SK-N-SH (cell line): ENCODE measurements around the gene ENTPD1. TPM values are rescaled to one million over a fixed set of nuclear protein-coding genes. Genes with fewer than 3 reads are reported as not detected.

Experiments used
- CTCF ChIA-PET: fragments of 300-600, 350-600 bp; formaldehyde crosslinking; extraction: SDS; loops from one replicate; lab custom pipeline; 2021; lab: Yijun Ruan, JAX
- POLR2A ChIA-PET: fragments of 350-600 bp; sonication (Branson Sonifier 250); formaldehyde crosslinking; extraction: SDS; loops from one replicate; lab custom pipeline; 2020; ENCODE audit warnings: antibody characterized with exemption, inconsistent platforms; lab: Yijun Ruan, JAX
- DNase-seq: peaks from one replicate; pipeline ENCODE4 v3.0.0; 2012
- H2AFZ ChIP-seq: fragments of 200-600 bp; sonication (generic); 2 replicates; pipeline ENCODE4 v1.8.1; 2016; ENCODE audit warnings: antibody characterized with exemption, mild to moderate bottlenecking, low read depth
- H3F3A ChIP-seq: fragments of 200-600 bp; sonication (generic); replicated peaks from 2 replicates; pipeline ENCODE3; 2016; ENCODE audit warnings: antibody characterized with exemption, mild to moderate bottlenecking; ENCODE audit not compliant: insufficient read depth
- H3K27ac ChIP-seq, 2 experiments: fragments of 200-500 bp in 1 of 2; fragments of 200-600 bp in 1 of 2; sonication (Bioruptor generic) in 1 of 2; sonication (generic), shearing (Covaris generic) in 1 of 2; 2 replicates each; pipeline versions ENCODE4 v1.5.1 to v1.6.1; 2014 to 2016; ENCODE audit warnings: low read depth in 2 of 2, inconsistent platforms in 1 of 2, low read length in 1 of 2, mild to moderate bottlenecking in 1 of 2, mixed read lengths in 1 of 2
- H3K27me3 ChIP-seq: fragments of 200-600 bp; sonication (generic), shearing (Covaris generic); 2 replicates; pipeline ENCODE4 v1.6.1; 2016; ENCODE audit warnings: mixed run types; ENCODE audit not compliant: insufficient read depth
- H3K36me3 ChIP-seq, 2 experiments: fragments of 200-500 bp in 1 of 2; fragments of 200-600 bp in 1 of 2; sonication (Bioruptor generic) in 1 of 2; sonication (generic) in 1 of 2; replicated peaks in 1 of 2; 2 replicates each; pipeline versions ENCODE3 to v1.5.1; 2014 to 2016; ENCODE audit warnings: low read length in 1 of 2, mild to moderate bottlenecking in 1 of 2; ENCODE audit not compliant: insufficient read depth in 2 of 2, control insufficient read depth in 1 of 2
- H3K4me1 ChIP-seq, 2 experiments: fragments of 200-500 bp in 1 of 2; fragments of 200-600 bp in 1 of 2; sonication (Bioruptor generic) in 1 of 2; sonication (generic), shearing (Covaris generic) in 1 of 2; 2 replicates each; pipeline versions ENCODE4 v1.5.1 to v1.6.1; 2014 to 2016; ENCODE audit warnings: low read depth in 1 of 2, low read length in 1 of 2, mixed run types in 1 of 2; ENCODE audit not compliant: insufficient read depth in 2 of 2, control insufficient read depth in 1 of 2
- H3K4me2 ChIP-seq: fragments of 200-600 bp; sonication (generic), shearing (Covaris generic); 2 replicates; pipeline ENCODE4 v1.6.1; 2017; ENCODE audit warnings: mixed run types
- H3K4me3 ChIP-seq, 2 experiments: fragments of 200-500 bp in 1 of 2; fragments of 200-600 bp in 1 of 2; sonication (Bioruptor generic) in 1 of 2; sonication (generic), shearing (Covaris generic) in 1 of 2; 2 replicates each; pipeline versions ENCODE4 v1.5.1 to v1.8.1; 2014 to 2016; ENCODE audit warnings: low read depth in 2 of 2, inconsistent platforms in 1 of 2, low read length in 1 of 2, mild to moderate bottlenecking in 1 of 2, mixed read lengths in 1 of 2, moderate library complexity in 1 of 2
- H3K79me2 ChIP-seq: fragments of 200-600 bp; sonication (generic); 2 replicates; pipeline ENCODE4 v1.8.1; 2017; ENCODE audit warnings: mild to moderate bottlenecking; ENCODE audit not compliant: insufficient read depth
- H3K9ac ChIP-seq: fragments of 200-600 bp; sonication (generic); 2 replicates; pipeline ENCODE4 v1.6.1; 2017; ENCODE audit warnings: mixed run types
- H3K9me2 ChIP-seq: fragments of 200-600 bp; sonication (generic); 2 replicates; pipeline ENCODE4 v1.6.1; 2017; ENCODE audit warnings: mixed run types
- H3K9me3 ChIP-seq: fragments of 200-600 bp; sonication (generic); 2 replicates; pipeline ENCODE4 v1.6.1; 2017; ENCODE audit warnings: mixed run types, mild to moderate bottlenecking, moderate library complexity
- H4K20me1 ChIP-seq: fragments of 200-600 bp; sonication (generic); 2 replicates; pipeline ENCODE4 v1.6.1; 2017; ENCODE audit warnings: mild to moderate bottlenecking, mixed run types; ENCODE audit not compliant: insufficient read depth
- CHD2 ChIP-seq: fragments of 150-350 bp; IDR thresholded peaks from 2 replicates; pipeline ENCODE4 v1.6.1; 2018; ENCODE audit warnings: low read length; ENCODE audit not compliant: partially characterized antibody
- EP300 ChIP-seq, 2 experiments: IDR thresholded peaks; 2 replicates each; pipeline versions ENCODE4 v1.4.0 to v1.6.1; 2012; ENCODE audit warnings: borderline replicate concordance in 1 of 2, low read depth in 1 of 2, low read length in 1 of 2
- EZH2phosphoT487 ChIP-seq: fragments of 200-600 bp; sonication (generic); IDR thresholded peaks from 2 replicates; pipeline ENCODE4 v1.6.1; 2017; ENCODE audit warnings: low read depth, mixed run types, mild to moderate bottlenecking, antibody characterized with exemption, moderate library complexity, borderline replicate concordance
- FOSL2 ChIP-seq: IDR thresholded peaks from 2 replicates; pipeline ENCODE4 v1.4.0; 2012; ENCODE audit warnings: low read depth, mild to moderate bottlenecking, moderate library complexity, borderline replicate concordance
- FOXM1 ChIP-seq: IDR thresholded peaks from 2 replicates; pipeline ENCODE4 v1.4.0; 2012; ENCODE audit warnings: low read depth, mild to moderate bottlenecking
- GATA2 ChIP-seq: sonication (generic); formaldehyde crosslinking; IDR thresholded peaks from 2 replicates; pipeline ENCODE4 v1.5.0; 2020; ENCODE audit warnings: mild to moderate bottlenecking, missing genetic modification reagents
- JUND ChIP-seq: IDR thresholded peaks from 2 replicates; pipeline ENCODE4 v1.4.0; 2012
- MAX ChIP-seq: IDR thresholded peaks from 2 replicates; pipeline ENCODE4 v1.4.0; 2012; ENCODE audit warnings: low read depth
- MEF2A ChIP-seq: IDR thresholded peaks from 2 replicates; pipeline ENCODE4 v1.4.0; 2012; ENCODE audit warnings: low read depth, borderline replicate concordance
- NFIC ChIP-seq: IDR thresholded peaks from 2 replicates; pipeline ENCODE4 v1.4.0; 2012; ENCODE audit warnings: borderline replicate concordance
- POLR2AphosphoS5 ChIP-seq: IDR thresholded peaks from 2 replicates; pipeline ENCODE4 v1.6.1; 2012; ENCODE audit warnings: low read depth, low read length
- RCOR1 ChIP-seq: fragments of 150-350 bp; IDR thresholded peaks from 2 replicates; pipeline ENCODE4 v1.6.1; 2017; ENCODE audit warnings: antibody characterized with exemption, low read length
- TEAD4 ChIP-seq: IDR thresholded peaks from 2 replicates; pipeline ENCODE4 v1.4.0; 2012; ENCODE audit warnings: mild to moderate bottlenecking, borderline replicate concordance; ENCODE audit not compliant: insufficient read depth
- YY1 ChIP-seq: IDR thresholded peaks from 2 replicates; pipeline ENCODE4 v1.4.0; 2012; ENCODE audit warnings: low read depth, mild to moderate bottlenecking
- WGBS: methylation state at CpG from one replicate; pipeline ENCODE4 v1.1.6; 2017; ENCODE audit warnings: low lambda C conversion rate; 5-methylcytosine and 5-hydroxymethylcytosine counted together
- polyA plus RNA-seq, 3 experiments: library from polyadenylated mRNA; depleted of rRNA; stranded (reverse); fragments of >200 nt; gene quantifications; 2 replicates each; pipeline ENCODE4 v1.2.3, GENCODE V29; 2012
- TF ChIP-seq, protein P1 (sequence below): IDR thresholded peaks from 2 replicates; pipeline ENCODE4 v1.6.1; 2012; ENCODE audit warnings: mild to moderate bottlenecking, low read depth, low read length, moderate library complexity

Gene ENTPD1
- polyA plus RNA-seq, 1 of the 3 experiments (the other 2 are of a cell fraction): 0.02 TPM

DNA sequence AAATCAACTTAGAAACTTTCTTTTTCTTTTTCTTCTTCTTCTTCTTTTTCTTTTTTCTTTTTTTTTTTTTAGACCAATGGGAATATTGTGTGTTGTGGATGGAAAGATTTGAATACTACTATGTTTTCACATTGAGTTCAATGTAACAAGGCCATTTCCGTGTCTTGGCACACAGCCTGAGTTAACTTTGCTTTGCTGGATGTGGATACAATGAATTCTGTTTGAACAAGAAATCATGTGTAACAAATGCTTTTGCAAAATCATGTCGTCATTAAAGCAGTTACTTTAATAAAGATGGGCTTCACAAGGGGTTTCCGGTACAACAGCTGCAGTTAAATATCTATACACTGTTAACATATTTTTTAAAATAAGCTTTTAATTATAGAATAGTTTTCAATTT lies 13.5 kb upstream of the ENTPD1 start:
- DNase-seq: no peak
- H3K27me3 ChIP-seq: no peaks in the 10 kb centered on the region
- H3K9ac ChIP-seq: no peak overlapping the region
- no peak overlapping the region for H3K27ac ChIP-seq
- no peak overlapping the region for H3K4me3 ChIP-seq
- H3F3A ChIP-seq: no peaks in the 10 kb centered on the region
- H3K4me2 ChIP-seq: no peak overlapping the region
- TF ChIP-seq FOSL2: no peak
- TF ChIP-seq EP300 (IDR thresholded peaks at IDR 0.05; ENCODE audit: borderline replicate concordance in 1 of 2, low read depth in 1 of 2, low read length in 1 of 2): no peak
- TF ChIP-seq FOXM1: no peak
- TF ChIP-seq POLR2AphosphoS5: no peak
- TF ChIP-seq MAX: no peak
- no peak for TF ChIP-seq NFIC
- TF ChIP-seq YY1: no peak
- TF ChIP-seq, protein P1, sequence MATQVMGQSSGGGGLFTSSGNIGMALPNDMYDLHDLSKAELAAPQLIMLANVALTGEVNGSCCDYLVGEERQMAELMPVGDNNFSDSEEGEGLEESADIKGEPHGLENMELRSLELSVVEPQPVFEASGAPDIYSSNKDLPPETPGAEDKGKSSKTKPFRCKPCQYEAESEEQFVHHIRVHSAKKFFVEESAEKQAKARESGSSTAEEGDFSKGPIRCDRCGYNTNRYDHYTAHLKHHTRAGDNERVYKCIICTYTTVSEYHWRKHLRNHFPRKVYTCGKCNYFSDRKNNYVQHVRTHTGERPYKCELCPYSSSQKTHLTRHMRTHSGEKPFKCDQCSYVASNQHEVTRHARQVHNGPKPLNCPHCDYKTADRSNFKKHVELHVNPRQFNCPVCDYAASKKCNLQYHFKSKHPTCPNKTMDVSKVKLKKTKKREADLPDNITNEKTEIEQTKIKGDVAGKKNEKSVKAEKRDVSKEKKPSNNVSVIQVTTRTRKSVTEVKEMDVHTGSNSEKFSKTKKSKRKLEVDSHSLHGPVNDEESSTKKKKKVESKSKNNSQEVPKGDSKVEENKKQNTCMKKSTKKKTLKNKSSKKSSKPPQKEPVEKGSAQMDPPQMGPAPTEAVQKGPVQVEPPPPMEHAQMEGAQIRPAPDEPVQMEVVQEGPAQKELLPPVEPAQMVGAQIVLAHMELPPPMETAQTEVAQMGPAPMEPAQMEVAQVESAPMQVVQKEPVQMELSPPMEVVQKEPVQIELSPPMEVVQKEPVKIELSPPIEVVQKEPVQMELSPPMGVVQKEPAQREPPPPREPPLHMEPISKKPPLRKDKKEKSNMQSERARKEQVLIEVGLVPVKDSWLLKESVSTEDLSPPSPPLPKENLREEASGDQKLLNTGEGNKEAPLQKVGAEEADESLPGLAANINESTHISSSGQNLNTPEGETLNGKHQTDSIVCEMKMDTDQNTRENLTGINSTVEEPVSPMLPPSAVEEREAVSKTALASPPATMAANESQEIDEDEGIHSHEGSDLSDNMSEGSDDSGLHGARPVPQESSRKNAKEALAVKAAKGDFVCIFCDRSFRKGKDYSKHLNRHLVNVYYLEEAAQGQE: no peak
- TF ChIP-seq TEAD4: no peak
- no peak for TF ChIP-seq RCOR1
- no peak for TF ChIP-seq JUND
- TF ChIP-seq MEF2A: no peak
- TF ChIP-seq EZH2phosphoT487: no peak
- H3K9me2 ChIP-seq: no peaks in the 10 kb centered on the region
- no peaks in the 10 kb centered on the region for H3K79me2 ChIP-seq
- no peak overlapping the region for H2AFZ ChIP-seq
- no peaks in the 10 kb centered on the region for H4K20me1 ChIP-seq
- WGBS: 48% methylated on average over 3 of the region's 3 CpGs
- H3K9me3 ChIP-seq: no peaks in the 10 kb centered on the region
- POLR2A ChIA-PET: no interaction called here
- no peaks in the 10 kb centered on the region for H3K36me3 ChIP-seq
- CTCF ChIA-PET: no interaction called here
- H3K4me1 ChIP-seq: no peaks in the 10 kb centered on the region; a peak in 1 of 4 replicates

GRCh38 chr10:95742962-95743535 lies 12.9 kb upstream of the ENTPD1 start:
- no peak for TF ChIP-seq EZH2phosphoT487
- TF ChIP-seq, protein P1: no peak
- TF ChIP-seq CHD2: no peak
- TF ChIP-seq MAX: no peak
- TF ChIP-seq FOSL2: no peak
- no peak for TF ChIP-seq GATA2 (CRISPR knock-in tag)
- no peak for TF ChIP-seq RCOR1
- no peak for TF ChIP-seq YY1
- ChIA-PET CTCF (no interaction called here), POLR2A (no interaction called here)
- Histone ChIP-seq H3F3A (no peaks in the 10 kb centered on the region), H3K4me1 (no peaks in the 10 kb centered on the region; a peak in 1 of 4 replicates), H3K4me2 (no peak overlapping the region), H3K79me2 (no peaks in the 10 kb centered on the region), H3K9me2 (no peaks in the 10 kb centered on the region), H3K27ac (no peak overlapping the region), H4K20me1 (no peaks in the 10 kb centered on the region), H3K9ac (no peak overlapping the region), H2AFZ (no peak overlapping the region), H3K27me3 (no peaks in the 10 kb centered on the region), H3K36me3 (no peaks in the 10 kb centered on the region), H3K4me3 (no peak overlapping the region), H3K9me3 (no peaks in the 10 kb centered on the region)
- DNase-seq: no peak
- WGBS: 34% methylated on average over 2 of the region's 2 CpGs
